AG09309 (cell line): ENCODE measurements around the gene GAREM1.
A peak's percentile ranks its signal among the peaks of the same experiment; 100 is the strongest.

Experiments
- DNase-seq: peaks from one replicate; pipeline ENCODE4 v3.0.0-alpha.2; 2010; ENCODE audit warnings: low read depth
- H3K4me3 ChIP-seq: 2 replicates; pipeline ENCODE4 v1.5.1; 2011; ENCODE audit warnings: mild to moderate bottlenecking, low read depth, low read length, moderate library complexity; ENCODE audit not compliant: control insufficient read depth
- TF ChIP-seq, protein P1 (sequence below): IDR thresholded peaks from 2 replicates; pipeline ENCODE4 v1.5.1; 2011; ENCODE audit warnings: mild to moderate bottlenecking, low read depth, low read length, inconsistent platforms; ENCODE audit not compliant: insufficient read depth, control insufficient read depth; ENCODE audit errors: missing control alignments

The GAREM1 gene

DNA sequence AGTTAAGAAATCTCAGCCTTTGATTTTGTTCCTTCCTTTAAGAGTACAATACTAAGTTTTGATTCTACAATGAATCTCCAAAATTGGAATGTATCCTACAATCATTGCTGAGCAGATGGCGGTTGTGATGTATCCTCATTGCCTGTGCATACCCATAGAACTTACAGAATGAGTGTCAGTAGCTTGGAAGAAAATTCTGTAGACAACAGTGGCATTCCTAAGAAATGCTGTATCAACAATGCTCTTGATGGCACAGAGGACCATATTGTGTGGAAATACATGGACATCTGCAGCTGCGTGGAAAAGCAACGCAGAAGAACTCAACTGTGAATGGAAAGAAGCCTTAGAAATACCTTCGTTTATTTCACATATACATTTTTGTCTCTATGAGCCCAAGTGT is 30.2 kb downstream of the GAREM1 start:
- TF ChIP-seq, protein P1, sequence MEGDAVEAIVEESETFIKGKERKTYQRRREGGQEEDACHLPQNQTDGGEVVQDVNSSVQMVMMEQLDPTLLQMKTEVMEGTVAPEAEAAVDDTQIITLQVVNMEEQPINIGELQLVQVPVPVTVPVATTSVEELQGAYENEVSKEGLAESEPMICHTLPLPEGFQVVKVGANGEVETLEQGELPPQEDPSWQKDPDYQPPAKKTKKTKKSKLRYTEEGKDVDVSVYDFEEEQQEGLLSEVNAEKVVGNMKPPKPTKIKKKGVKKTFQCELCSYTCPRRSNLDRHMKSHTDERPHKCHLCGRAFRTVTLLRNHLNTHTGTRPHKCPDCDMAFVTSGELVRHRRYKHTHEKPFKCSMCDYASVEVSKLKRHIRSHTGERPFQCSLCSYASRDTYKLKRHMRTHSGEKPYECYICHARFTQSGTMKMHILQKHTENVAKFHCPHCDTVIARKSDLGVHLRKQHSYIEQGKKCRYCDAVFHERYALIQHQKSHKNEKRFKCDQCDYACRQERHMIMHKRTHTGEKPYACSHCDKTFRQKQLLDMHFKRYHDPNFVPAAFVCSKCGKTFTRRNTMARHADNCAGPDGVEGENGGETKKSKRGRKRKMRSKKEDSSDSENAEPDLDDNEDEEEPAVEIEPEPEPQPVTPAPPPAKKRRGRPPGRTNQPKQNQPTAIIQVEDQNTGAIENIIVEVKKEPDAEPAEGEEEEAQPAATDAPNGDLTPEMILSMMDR = no peak
- no peak overlapping the region for H3K4me3 ChIP-seq
- DNase-seq = no peak

DNA sequence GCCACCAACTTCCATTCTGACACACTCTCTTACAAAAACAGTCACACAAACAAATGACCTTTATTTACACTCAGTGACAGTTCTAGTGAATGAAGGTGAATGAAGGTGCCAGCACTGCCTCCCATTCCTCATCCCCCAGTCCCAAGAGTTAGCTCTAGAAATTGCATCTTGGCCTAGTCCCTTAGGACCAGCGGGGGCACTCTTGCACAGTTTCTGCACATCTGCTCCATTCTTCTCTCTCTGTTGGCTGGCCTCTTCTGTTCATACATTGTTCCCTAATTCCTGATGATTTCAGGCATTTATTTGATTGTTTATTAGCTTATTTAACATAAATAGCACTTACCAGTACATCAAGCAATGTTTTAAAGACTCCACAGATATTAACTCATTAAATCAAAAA is 30.9 kb downstream of the GAREM1 start:
- no peak overlapping the region for H3K4me3 ChIP-seq
- TF ChIP-seq, protein P1 = peak; percentile 6
- no peak for DNase-seq

DNA sequence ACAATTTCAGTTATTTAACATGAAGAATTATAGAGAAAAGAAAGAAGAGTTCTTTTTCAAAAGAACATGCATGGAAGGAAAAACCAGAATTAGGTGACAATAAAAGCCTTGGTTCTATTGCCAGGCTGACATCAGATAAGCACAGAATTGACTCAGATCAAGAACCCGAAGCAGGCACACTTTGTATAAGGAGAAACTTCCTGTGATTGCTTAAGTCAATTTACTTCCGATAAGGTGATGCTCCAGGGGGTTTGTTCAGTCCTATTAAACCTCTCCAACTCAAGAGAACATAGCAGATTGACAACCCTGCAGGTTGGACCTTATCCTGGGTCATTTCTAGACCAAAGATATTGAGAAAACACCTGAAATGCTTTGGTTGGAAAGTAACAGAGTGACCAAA is 31.4 kb downstream of the GAREM1 start:
- H3K4me3 ChIP-seq = no peak overlapping the region
- TF ChIP-seq, protein P1 = no peak
- DNase-seq = no peak

DNA sequence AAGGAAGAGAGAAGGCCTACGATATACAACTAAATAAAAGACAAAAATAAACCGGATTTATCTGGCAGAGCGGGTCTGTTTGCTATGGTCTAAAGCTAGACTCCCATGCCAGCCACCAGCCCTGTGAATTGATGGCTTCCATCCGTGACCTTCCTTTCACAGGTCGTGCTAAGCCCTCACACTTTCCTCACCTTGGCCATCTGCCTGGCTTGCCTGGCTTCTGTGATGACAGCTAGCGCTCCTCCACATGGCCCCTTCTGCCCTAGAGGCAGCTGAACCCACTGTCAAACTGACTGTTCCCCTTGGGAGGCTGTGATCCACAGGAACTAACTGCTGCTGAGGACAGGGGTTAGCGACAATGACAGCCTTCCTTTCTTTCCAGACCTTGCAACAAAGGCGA is 32.5 kb downstream of the GAREM1 start:
- H3K4me3 ChIP-seq = no peak overlapping the region
- TF ChIP-seq, protein P1 = no peak
- DNase-seq = no peak

DNA sequence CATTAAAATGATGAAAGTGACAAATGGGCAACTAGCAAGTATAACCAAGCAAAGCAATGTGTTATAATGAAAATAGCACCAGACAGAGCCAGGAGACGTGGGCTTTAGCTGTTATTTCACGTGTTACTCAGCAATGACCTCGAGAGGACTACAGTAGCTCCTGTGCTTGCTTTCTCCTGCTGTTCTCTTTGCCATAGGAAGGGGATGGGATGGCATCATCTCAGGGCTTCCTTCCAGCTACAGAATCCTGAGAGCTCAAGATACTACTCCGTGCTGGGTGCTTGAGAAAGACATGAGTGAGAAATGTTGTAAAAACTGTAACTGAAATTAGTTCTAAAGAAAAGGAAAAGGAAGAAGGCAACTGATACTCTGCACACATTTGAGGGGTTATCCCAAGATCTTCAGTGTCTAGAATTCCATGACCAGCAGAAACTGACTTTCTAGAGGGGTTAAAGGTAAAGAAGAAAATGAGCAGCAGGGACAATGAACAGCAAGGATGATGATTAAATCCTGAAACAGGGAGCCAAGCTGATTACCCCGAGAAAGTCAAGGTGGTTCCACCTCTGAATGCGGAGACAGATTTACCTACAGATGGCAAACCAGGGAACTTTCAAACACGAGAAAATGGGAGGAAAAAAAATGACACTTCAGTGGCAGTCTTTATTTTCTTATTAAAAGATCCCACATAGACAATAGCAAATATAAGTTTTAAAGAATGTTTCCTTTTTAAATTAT is 33.4 kb downstream of the GAREM1 start:
- TF ChIP-seq, protein P1 = no peak
- DNase-seq = no peak
- no peak overlapping the region for H3K4me3 ChIP-seq

DNA sequence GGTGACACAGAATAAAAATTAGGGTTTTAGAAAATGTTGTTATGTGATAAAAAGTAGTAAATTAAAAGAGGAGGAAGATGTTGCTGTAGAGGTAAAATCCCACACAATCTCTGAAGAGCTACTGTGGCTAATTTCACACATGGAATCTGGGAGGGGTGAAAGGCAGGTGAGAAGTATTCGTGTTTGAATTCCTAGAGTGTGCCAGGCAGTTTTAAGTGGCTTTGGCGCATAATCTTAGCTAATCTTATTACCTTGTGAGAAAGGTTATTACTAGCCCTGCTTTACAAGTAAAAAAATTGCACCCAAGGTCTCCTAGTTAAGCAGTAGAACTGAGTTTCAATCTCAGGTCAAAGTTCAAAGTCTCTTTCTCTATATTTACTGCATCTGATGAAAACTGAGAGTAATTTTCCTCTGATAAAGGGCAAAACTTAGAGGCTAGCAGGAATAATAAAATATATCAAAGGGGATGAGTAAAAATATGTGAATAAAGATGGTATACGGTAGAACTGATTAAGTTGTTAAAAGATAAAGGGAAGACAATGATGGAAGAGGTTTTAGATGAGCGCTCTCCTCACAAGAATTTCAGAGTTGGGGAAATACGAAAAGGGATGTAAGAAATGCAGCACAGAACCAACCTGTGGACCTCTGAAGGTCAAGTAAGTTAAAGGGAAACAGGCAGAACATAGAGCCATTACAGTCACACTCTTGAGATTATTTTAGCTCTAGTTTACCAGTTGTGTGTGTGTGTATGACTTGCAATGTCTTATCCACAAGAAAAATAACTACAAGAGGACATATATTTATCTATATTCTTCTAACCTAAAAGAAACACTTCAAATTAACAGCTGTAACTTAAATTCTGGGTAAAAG is 34.8 kb downstream of the GAREM1 start:
- no peak overlapping the region for H3K4me3 ChIP-seq
- TF ChIP-seq, protein P1 = no peak
- no peak for DNase-seq
